HG03460 (cell line): ENCODE data around the gene DENND6A.
"Not testable (repeated sequence)": the region's sequence is repeated elsewhere in the genome, so short reads cannot be mapped to it uniquely, and the experiment has no call there.

Experiments
- ATAC-seq: cut with Tn5 transposase; IDR thresholded peaks from one replicate; pipeline ENCODE4 v1.9.1; 2021; ENCODE audit not compliant: unreplicated experiment

The DENND6A gene

GRCh38 chr3:57692396-57693147, at the start of gene DENND6A:
TSS of gene DENND6A (minus strand) at chr3:57693077. CDS start at chr3:57693018, 59 bp downstream.
- ATAC-seq: peak; percentile 77

GRCh38 chr3:57740027-57740426, 47.1 kb upstream of the DENND6A start:
- ATAC-seq: no peak

GRCh38 chr3:57738391-57738790, 45.5 kb upstream of the DENND6A start:
- no peak for ATAC-seq

GRCh38 chr3:57737840-57738239, 45.0 kb upstream of the DENND6A start:
- ATAC-seq: no peak

- no peak for ATAC-seq
These were observed 42.5 kb upstream of the DENND6A start for GRCh38 chr3:57735405-57735804.

- no peak for ATAC-seq
These were observed 40.9 kb upstream of the DENND6A start for GRCh38 chr3:57733790-57734189.

GRCh38 chr3:57731311-57731710, 38.4 kb upstream of the DENND6A start:
- no peak for ATAC-seq

GRCh38 chr3:57730682-57731081, 37.8 kb upstream of the DENND6A start:
- ATAC-seq: no peak

- ATAC-seq: no peak
These were observed 36.6 kb upstream of the DENND6A start for GRCh38 chr3:57729334-57730045.

GRCh38 chr3:57727106-57727505, 34.2 kb upstream of the DENND6A start:
- no peak for ATAC-seq

- no peak for ATAC-seq
These were observed 33.5 kb upstream of the DENND6A start for GRCh38 chr3:57726397-57726796.

GRCh38 chr3:57718118-57718517, 25.2 kb upstream of the DENND6A start:
- ATAC-seq: no peak

- ATAC-seq: no peak
These were observed 24.5 kb upstream of the DENND6A start for GRCh38 chr3:57717205-57717868.

GRCh38 chr3:57715686-57716085, 22.8 kb upstream of the DENND6A start:
- no peak for ATAC-seq

- ATAC-seq: no peak
These were observed 16.7 kb upstream of the DENND6A start for GRCh38 chr3:57709559-57709958.

GRCh38 chr3:57709031-57709430, 16.2 kb upstream of the DENND6A start:
- ATAC-seq: no peak

- ATAC-seq: no peak
These were observed 13.6 kb upstream of the DENND6A start for GRCh38 chr3:57706462-57706861.

- ATAC-seq: not testable (repeated sequence)
These were observed 12.5 kb upstream of the DENND6A start for GRCh38 chr3:57705351-57705750.

- no peak for ATAC-seq
These were observed 8.9 kb upstream of the DENND6A start for GRCh38 chr3:57701781-57702180.

GRCh38 chr3:57700737-57701136, 7.9 kb upstream of the DENND6A start:
- no peak for ATAC-seq

- no peak for ATAC-seq
These were observed 6.7 kb upstream of the DENND6A start for GRCh38 chr3:57699591-57699990.

- ATAC-seq: no peak
These were observed 4.0 kb upstream of the DENND6A start for GRCh38 chr3:57696801-57697321.
